HL-60 (cell line): ENCODE data around the gene SGCA.

Experiments used
- DNase-seq, 2 experiments: peaks; one replicate each; pipeline ENCODE4 v3.0.0-alpha.2; 2010 to 2020; ENCODE audit warnings: low read depth in 1 of 2, low spot score in 1 of 2
- H3K27ac ChIP-seq: fragments of 250-450 bp; sonication (Bioruptor Pico); replicated peaks from 2 replicates; pipeline ENCODE4 v1.5.1; 2020; ENCODE audit warnings: mild to moderate bottlenecking, moderate library complexity
- H3K27me3 ChIP-seq: fragments of 250-450 bp; sonication (Bioruptor Pico); 2 replicates; pipeline ENCODE4 v1.5.1; 2021; ENCODE audit warnings: mild to moderate bottlenecking, moderate library complexity; ENCODE audit not compliant: insufficient read depth, poor library complexity, severe bottlenecking
- H3K4me3 ChIP-seq: replicated peaks from 2 replicates; pipeline ENCODE4 v1.5.1; 2011; ENCODE audit warnings: mild to moderate bottlenecking, control low read depth, low read length; ENCODE audit not compliant: insufficient read depth
- CTCF ChIP-seq: IDR thresholded peaks from one replicate; pipeline ENCODE4 v1.5.1; 2011; ENCODE audit warnings: low read length, control low read depth, inconsistent platforms; ENCODE audit not compliant: insufficient read depth
- GABPA ChIP-seq: IDR thresholded peaks from 2 replicates; pipeline ENCODE4 v1.6.1; 2012; ENCODE audit warnings: low read depth
- POLR2AphosphoS5 ChIP-seq: IDR thresholded peaks from 2 replicates; pipeline ENCODE4 v1.6.1; 2012; ENCODE audit warnings: low read depth
- REST ChIP-seq: IDR thresholded peaks from 2 replicates; pipeline ENCODE4 v1.6.1; 2012; ENCODE audit warnings: low read depth; ENCODE audit not compliant: insufficient replicate concordance
- SPI1 ChIP-seq: IDR thresholded peaks from 2 replicates; pipeline ENCODE4 v1.6.1; 2012; ENCODE audit warnings: low read depth, mild to moderate bottlenecking, borderline replicate concordance

SGCA gene

DNA sequence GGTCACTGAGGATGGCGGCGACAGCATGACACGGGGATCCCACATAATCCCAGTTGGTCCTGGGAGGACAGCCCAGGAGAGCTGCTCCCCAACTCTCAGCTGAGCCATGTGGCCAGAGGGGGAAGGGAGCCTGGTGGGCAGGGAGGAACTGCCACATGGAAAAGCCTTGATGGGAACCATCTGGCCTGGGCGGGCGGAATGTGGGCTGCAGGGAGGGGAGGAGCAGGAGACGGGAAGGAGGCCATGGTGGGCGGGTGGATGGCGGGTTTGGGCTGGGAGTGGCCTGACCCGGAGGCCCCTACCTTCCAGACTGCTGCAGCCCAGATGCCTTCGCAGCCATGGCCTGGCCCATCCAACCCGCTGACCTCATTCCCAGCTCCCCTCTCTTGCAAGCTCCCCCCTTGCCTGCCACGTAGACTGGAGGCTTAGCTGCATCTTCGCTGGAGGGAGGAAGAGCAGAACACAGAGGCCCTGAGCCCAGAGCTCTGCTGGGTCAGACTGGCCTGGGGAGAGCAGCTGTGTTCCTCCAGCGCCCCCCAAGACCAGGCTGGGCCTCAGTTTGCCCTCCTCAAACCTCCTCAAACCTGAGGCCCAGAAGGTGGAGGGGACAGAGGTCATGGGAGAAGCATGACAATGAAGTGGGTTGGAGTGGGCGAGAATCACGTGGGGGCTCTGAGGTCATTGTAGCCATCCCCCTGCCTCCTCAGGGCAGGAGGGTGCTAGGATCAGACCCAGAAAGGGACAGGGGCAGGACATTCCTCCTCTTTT, 43.9 kb downstream of the SGCA start:
- peaks cover 19% of the 10 kb centered on the region for H3K27me3 ChIP-seq
- H3K27ac ChIP-seq = no peak overlapping the region
- DNase-seq = no peak
- TF ChIP-seq REST (no peak), CTCF (no peak), SPI1 (no peak), POLR2AphosphoS5 (no peak)
- no peak overlapping the region for H3K4me3 ChIP-seq

DNA sequence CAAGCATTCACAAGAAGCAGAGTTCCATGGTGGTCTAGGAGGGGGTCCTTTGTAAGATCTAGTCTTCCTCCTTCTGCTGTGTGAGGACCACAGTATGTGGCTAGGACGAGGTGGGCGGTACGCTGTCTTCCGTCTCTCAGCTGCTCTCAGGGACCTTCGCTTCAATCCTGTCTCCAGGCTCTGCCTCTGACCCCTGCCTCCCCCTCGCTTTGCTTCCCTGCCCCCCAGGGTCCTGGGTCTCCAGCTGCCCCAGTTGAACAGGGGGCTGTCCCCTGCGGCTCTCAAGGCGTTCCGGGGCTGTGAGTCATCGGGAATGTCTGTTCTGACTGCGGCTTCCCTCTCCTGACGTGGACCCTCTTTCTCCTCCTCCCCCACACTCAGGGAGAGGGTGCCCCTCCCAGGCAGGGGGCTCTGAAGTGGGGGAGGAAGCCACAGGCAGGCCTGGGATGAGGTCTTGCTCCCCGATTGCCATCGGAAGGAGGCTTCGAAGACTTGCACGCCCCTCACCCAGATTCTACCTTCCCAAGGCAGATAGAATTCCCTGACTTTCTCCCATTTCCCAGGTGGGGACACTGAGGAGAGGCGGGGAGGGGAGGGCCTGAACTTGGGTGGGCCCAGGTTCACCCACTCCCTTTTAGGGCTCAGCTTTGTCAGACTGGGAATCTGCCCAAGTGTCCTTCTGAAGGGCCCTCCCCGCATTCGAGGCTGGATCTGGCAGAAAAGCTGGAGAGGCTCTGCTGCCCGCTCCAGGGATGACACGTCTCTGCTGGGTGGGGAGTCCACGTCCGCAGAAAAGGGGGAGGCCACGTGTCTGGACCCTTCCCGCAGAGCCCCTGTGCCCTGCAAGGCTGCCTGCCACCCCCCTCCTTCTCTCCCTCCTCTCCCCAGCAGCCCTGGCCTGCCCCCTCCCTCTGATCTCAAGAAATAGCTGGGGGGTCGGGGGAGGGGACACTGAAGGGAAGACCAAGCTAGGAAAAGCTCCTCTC, 44.7 kb downstream of the SGCA start:
- DNase-seq = no peak
- no peak overlapping the region for H3K4me3 ChIP-seq
- no peak for TF ChIP-seq REST
- no peak for TF ChIP-seq CTCF
- no peak for TF ChIP-seq GABPA
- TF ChIP-seq SPI1 = no peak
- H3K27ac ChIP-seq = no peak overlapping the region
- H3K27me3 ChIP-seq = peaks cover 12% of the 10 kb centered on the region

DNA sequence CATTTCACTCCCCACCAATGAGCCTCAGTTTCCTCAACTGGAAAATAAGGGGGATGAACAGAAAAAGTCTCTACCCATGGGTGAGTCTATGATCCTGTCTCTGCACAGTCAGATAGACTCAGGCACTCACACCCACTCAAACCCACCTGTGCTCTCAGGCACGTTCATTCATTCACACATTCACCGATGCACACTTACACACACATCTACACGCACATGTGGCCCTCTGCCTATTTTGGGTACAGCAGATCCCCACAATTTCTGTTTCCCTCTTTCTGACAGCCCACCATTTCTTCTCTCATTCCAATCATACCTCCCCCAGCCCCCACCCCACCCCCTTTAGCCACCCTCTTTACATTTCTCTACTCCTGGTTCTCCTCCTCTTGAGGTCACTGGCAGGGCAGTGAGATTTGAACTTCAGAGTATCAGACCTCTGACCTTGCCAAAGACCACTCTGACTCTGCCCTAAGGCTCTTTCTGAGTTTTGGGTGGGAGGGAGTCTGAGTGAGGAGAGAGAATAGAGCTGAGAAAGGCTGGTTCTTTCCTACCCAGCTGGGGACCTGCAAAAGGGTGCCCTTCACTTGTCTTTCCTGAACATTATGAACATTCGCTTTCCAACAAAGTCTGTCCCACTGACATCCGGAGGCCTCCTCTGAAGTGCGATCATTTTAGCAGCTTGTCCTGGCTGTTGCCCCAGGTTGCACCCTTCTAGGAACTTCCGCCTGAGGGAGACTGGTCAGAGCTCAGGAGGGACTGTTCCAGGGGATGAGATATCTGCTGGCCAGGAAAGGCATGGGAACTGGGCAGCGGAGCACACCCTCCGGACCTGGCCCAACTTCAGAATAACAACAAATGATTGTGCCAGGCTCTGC, 45.7 kb downstream of the SGCA start:
- Histone ChIP-seq H3K4me3 (no peak overlapping the region), H3K27me3 (peaks cover 4% of the 10 kb centered on the region), H3K27ac (no peak overlapping the region)
- DNase-seq = no peak
- TF ChIP-seq REST (no peak), POLR2AphosphoS5 (no peak), SPI1 (no peak), GABPA (no peak), CTCF (no peak)
